NCI-H2171 treated with DMSO at 0.1 percent for 48 hours (cell line): ENCODE results near the gene PTHLH.

Source experiments
- DNase-seq: peaks from one replicate; lab custom pipeline; 2025; lab: John Stamatoyannopoulos, UW

PTHLH gene

DNA sequence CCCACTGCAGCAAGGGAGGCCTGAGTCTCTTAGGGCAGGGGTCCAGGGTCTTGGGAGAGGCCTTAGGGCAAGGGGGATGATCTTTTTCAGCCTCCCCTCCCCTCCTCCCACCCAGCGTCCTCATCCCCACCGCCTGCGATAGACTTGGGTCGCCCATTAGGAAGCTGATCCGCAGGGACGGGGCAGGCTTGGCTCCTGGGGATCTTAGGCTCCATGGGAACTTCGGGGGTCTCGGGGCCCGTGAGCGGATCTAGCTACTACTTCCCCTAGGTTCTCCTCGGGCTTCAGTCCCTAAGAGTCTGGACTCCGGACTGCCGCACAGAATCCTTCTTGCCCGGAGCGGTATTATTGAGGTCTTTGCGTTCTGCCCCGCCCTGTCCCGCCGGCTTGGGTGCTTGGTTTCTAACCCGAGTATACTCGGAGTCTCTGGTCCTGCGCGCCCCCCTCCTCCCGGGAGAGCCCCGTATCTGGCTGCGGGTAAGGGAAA is 2.2 kb upstream of the PTHLH start:
- no peak for DNase-seq

DNA sequence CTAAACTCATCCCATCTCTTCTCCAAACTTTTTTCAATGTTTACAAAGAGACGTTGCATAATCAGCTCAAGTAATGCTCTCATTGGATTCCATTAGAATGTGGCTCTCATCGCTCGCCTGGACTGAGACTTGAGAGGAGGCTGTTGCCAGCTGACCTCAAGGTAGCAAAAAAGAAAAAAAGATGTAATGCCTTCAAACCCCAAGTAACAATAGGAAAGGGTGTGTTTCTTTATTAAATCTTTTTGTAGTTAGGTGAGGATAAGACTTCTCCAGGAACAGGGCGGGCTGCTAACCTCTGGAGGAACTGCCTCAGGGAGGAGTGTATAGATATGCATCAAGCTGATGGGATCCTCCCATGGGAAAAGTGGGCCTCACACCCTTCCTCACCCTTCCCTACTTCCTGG is 956 bp upstream of the PTHLH start:
- no peak for DNase-seq

DNA sequence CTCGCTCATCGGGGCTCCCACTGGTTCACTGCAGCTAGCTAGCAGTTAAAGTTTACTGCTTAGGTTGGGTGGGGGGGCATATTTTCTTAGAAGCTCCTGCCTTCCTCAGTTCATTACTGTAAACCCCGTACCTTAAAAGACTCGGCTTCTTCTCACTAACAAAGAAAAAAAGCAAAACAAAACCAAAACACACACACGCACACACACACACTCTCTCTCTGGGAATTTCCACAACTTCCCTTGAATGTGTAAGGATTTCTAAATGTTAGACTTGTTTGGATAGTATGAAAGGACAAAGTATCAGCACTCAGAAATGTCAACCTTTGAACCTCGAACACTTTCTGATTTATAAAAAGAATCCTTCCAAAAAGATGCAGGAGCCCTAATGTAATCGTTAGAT is 927 bp downstream of the PTHLH start:
- no peak for DNase-seq

DNA sequence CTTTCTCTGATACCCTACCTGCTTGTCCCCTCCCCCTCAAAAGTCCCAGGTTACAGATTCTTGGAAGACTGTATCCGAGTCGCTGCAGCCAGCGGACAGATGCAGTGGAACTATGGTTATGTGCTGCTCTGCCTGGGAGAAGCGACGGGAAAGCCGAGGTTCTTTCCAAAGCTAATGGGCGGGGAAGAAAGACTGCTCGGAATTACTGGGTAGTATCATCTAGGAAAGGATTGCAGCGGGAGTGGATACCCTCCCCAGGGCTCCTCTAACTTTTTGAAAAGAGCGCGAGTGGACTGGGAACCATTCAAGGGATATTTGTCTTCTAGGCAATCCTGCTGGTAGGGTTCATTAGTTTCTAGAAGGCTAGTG is 1.4 kb downstream of the PTHLH start:
- DNase-seq: no peak

DNA sequence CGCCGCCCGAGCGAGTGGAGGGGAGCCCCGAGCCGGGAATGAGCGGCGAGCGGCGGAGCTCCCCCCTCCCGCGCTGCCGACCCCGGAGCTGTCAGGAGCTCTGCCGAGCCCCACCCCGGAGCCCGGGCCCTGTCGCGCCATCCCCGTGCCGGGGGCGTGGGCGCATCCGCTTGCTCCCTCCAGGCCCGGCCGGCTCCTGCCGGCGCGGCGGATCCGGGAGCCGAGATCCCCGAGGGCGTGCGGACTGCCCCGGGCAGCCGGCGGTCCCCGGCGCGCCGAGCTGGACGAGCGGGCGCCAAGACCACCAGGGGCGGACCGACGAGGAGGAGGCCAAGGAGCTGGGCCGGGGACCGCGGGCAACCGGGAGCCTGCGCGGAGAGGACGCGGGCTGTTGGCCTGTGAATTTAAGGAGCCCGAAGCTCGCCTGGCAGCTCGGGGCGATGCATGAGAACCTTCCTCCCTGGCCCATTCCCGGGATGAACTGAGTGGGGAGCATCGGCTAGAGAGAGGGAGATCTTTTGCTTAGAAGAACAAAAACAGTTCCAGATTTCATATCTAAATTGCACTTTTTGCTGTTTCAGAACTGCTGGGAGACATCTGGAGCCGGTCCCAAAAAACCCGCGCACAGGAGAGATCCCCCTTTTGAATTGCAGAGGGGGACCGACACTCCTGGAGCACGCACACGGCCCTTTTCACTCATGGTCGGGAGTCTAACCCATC is 2.0 kb downstream of the PTHLH start:
- DNase-seq: no peak

DNA sequence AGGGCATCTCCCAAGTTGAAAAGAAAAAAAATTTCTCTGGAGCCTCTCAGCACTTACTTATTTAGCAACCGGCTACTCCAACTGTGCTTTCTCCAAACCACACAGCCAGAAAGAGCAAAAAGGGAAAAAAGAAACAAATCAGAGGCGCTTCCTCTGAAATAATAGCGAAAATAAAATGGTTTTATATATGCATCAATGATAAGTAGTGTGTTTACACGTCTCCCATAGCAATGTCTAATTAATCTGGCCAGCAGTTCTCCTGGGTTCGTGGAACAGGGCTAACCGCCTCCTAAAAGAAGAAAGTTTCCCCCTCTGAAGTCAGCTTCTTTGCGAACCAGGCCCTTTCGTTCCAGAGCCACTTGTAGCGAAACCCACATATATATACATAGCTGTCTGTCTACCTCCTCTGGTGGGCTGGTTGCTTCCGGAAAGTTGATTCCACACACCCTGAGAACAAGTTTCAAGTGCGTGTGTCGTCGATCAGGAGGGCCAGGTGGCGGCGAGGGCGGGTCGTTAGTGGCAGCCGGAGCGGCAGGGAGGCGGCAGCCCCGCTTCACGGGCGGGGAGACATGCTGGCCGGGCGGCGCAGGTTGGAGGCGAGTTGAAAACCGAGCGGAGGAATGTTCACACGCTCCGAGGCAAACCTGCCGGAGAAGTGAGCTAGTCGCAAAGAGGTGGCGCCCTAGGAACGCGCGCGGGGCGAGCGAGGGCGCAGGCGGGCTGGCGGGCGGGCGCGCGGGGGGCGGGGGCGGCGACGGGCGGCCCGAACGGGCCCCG is 2.7 kb downstream of the PTHLH start:
- peak; percentile 99 for DNase-seq

DNA sequence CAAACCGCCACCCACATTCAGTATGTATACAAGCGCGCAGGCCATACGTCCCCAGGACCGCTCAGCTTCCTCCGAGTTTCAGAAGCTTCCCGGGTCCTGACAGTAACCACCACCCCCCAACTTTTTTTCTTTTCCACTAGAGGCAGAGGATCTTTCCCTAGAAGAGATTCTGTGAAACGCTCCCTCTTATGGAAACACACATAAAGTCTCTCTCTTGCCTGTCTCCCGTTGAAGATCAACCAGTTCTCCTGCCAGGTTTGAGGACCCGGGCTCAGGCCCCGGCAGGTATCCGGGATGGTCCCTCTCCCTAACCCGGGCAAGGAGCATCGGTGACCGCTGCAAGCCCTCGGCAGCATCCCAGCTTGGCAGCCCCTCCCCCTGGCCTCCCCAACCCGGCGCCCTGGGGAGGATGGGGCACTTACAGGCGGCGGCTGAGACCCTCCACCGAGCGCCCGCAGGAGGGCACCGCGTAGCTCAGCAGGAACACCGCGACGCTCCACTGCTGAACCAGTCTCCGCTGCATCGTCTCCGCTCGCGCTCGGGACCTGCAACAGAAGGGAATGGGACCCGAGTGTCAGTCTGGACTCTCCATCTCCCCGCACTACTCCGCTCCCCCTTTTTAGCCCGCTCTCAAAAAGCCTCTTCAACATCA is 3.4 kb downstream of the PTHLH start:
- DNase-seq: peak; percentile 95

DNA sequence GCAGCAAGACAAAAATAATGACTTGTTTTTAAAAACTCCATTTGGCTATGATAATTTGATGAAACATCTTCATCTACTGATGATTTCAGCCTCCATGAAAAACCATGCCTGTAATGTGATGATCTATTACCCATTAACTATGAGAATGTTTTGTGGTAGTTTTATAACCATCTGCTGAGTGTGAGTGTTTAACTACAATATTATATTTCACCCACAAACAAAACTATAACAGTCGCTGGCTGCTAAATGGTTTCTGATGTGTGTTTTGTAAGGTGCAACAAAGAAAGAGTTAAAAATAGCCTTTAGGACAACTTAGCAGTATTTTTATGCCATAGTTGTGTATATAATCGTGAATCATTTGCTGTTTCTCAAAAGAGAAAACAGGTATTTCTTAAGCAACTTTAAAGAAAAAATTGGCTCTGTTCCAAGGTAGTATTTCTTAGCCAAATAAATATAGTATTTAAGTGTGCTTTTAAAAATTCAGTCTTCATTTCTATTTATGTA is 4.9 kb downstream of the PTHLH start:
- DNase-seq: peak; percentile 100

DNA sequence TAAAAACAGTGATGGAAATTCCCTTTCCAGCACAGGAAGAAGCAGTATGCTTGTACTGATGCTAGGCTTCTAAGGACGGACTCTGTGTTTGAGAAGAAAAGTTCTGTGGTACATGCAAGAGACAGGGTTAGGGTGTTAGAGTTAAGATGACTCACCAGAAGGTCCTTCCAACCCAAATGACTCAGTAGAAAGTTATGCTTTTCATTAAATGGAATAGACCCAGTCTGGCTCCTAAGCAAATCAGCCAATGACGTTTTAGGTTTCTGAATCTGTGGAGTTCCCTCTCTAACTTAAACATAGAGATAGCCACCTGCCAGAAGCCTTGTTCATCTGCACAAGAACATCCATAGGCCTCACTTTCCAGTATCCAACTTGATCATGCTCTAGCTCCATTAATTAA is 5.7 kb downstream of the PTHLH start:
- no peak for DNase-seq

DNA sequence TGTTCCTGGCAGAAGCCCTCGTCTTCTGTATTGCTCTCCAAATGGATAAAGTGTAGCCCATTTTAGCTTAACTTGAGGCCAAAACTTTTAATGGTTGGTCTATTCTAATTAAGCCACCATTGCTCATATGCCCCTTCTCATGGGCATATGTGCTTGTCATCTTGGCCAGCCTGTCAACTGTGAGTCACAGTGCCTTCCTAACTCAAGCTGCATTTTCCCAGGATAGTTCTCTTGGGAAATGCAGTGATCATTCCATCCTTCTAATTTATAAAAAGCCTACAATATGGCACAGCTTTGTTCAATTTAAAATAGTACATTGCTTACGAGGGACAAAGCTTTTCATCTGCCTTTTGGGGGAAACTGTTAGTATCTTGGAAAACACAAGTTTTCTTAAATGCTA is 6.6 kb downstream of the PTHLH start:
- DNase-seq: peak; percentile 81

DNA sequence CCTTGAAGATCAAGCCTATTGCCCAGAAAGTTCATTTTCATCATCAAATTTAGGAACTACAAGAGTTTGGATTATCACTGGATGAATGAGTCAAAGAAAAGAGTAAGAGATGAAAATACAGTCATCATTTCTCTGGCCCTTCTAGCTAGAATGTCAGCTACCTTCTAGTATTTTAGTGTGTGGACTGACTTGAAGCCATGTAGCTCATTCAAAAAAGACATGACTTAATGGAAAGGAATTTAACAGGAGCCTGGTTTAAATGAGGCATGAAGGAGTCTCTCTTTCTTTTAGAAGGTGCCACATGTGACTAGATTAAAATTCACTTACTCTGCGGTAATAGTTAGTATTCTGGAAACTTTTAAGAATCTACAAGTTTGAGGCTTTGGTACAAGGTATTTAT is 7.1 kb downstream of the PTHLH start:
- DNase-seq: no peak

DNA sequence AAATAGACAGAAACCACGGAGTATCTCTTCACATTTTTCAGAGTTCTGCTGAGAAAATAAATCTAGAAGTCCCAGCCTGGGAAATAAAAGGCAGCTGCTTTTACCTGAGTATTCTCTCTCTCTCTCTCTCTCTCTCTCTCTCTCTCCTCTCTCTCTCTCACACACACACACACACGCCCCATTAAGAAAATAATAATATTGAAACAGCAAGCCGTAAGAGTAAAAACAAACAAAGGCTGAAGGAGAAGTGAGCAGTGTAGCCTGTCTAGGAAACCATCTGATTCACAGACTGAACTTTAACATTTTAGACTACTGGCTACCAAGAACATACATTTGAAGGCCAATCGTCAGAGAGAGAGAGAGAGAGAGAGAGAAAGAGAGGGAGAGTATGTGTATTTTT is 8.4 kb downstream of the PTHLH start:
- DNase-seq: no peak

DNA sequence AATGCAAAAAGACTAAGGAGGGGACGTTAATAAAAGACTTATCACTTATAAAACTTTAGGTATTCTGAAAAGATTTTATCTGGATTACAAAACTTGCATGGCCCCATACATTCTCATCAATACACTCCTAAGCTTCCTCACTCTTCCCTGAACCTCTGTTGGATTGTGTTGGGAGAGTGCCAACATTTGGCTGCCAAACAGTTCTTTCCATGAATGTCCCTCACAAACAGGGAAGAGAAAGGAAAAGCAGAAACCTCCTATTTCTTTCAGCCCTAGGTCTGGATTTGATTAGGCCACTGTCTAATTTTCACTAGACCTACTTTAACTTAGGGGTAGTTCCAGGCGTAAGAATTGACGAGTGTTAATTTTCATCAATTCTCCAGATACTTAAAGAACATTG is 11.7 kb downstream of the PTHLH start:
- no peak for DNase-seq

DNA sequence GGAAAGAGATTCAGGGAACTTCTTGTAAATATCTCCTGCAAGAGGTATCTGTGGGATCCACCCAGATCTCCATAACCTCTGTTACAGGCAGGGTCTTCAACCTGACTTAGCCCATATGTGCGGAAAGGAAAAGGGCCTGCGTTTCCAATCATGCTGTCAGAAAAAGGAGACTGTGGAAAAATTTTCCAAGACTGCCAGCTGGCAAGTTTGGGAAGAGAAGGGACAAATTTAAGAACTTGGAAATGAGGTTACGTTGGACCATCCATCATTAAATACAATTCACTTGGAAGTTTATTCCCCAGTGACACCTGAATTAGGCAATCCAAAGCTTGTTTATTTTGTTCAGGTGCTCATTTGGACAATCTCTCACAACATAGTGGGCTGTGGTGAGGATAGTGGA is 13.9 kb downstream of the PTHLH start:
- no peak for DNase-seq

DNA sequence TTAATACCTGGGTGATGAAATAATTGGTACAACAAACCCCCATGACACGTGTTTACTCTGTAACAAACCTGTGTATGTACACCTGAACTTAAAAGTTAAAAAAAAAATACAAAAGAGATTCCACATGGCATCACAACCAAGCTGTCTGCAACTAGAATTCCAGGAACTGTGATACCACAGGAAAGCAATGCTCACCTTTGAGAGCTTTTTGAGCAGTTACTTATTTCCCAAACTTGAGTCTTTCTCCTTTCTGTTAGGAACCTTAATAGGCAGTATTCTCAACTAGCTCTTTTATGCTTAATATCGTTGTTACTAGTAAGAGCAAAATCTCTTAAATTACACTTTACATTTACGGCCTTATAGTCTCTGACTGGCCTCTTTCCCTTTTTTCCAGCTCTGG is 15.2 kb downstream of the PTHLH start:
- no peak for DNase-seq

DNA sequence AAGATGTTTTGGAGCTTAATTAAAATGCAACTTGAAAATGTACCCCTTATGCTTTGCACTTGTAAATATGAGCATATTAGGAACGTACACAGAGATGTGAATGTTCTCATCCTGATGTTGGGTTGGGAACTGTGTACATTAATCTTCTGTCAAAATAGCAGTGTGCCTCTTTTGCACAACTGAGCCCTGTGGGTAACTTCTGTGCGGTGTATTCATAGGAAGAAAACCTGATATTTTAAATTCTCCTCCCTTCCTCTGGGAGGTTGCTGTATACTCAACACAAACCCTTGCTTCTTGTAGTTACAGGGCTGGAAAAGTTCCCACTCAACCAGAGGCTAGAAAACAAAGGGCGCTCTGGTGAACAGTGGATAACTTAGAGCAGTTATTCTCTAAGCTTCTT is 18.7 kb downstream of the PTHLH start:
- DNase-seq: no peak

DNA sequence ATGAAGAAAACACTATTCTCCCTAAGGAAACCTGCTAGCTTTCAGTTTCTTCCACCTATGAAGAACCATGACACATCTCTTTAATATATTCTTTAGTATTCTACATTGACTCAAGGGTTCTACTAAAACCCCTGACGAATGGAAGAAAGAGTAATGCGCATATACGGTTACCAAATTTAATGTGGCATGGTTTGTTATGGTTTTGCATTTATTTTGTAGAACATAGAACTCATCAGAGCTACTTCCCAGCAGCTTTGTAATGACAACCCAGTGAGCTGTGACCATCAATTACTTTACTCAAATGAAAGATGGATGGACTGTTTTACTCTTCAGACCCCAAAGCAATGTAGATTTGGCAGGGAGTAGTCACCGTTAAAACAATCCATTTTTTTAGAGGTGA is 19.2 kb downstream of the PTHLH start:
- DNase-seq: no peak

DNA sequence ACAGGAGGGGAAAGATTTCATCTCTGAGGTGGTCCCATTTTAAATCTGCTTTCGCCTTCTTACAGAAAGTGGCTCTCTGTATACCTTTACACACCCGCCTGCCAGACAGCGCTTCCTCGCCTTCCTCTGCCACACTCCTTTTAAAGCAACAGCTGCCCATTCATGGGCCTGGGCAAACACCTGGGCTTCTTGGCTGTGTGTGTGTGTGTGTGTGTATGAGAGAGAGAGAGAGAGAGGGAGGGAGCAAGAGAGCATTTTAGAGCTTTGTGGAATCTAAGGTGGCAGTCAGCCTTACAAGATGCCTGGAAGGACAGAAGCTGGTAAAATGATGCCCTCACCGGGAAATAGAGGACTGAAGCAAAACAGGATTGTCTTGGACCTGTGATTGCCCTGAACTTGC is 20.0 kb downstream of the PTHLH start:
- peak; percentile 92 for DNase-seq

DNA sequence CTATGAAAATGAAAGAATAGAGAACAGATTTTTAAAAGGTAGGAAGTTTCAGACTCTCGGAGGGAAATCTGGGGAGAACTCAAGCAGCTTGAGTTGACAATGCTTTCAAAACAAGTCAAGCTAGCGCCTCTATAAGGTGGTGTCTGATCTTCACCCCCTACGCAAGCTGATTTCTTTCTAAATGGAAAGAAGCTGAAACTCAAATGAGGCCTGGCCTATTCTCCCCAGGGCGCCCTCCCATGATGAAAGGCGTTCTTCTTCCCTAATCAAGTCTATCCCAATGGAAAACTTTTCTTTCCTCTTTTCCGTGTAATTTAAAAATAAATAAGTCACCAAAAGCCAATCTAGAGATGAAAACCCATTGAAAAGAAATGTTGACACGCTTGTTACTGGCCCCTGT is 20.6 kb downstream of the PTHLH start:
- no peak for DNase-seq

DNA sequence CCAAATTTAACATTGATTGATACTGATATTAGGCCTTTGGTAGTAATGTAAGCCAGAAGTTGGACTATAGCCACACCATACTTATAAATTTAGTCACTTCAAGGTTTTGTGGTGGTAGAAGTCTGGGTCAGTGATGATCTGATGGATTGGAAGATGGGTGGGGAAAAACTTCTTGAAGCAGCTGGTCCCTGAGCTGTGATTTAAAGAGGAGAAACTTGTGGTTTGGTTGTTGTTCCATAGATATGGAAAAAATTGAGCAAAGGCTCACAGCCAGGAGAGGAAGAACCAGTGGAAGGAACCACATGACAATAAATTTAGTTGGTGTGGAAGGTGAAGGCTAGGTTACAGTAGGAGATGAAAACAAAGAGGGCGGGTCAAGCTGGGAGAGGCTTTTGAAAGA is 26.1 kb downstream of the PTHLH start:
- no peak for DNase-seq

DNA sequence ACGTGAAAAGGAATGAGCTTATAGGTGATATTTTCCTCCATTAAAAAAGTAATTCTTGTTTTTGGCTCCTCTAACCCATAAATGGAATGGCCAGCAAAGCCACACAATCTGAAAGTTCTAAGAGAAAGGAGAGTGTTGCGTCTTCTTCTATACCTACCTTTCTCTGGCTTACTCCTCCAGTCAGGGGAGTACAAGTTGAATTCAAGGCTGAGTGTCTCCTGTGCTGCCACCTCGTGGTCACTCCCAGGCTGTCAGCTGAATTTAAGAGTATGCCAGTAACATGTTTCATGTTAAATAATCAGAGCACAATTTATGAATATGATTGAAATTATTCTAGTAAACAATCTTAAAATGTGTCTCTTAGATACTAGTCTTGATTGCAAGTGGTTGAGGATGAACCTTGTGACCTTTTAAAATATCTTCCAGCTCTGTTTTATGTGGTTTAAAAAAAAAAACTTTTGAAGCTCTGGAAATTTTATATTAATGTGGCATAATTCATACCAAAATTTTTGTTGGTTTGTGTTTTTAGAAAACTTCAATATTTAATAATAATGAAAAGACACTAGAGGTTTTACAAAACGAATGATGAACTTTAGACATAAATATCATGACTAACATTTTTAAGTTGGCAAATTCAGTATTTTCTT is 31.7 kb downstream of the PTHLH start:
- DNase-seq: peak; percentile 99

DNA sequence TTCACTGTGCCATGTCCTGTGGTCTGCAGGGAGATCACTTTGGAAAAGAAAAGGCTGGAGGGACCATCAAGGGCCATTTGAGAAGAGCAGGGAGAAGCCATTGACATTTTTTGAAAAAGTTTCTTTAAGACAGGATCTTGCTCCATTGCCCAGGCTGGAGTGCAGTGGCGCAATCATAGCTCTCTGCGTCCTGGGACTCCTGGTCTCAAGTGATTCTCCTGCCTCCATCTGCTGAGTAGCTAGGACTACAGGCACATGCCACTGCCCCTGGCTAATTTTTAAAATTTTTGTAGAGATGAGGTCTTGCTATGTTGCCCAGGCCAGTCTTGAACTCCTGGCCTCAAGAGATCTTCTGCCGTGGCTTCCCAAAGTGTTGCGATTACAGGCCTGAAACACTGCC is 32.3 kb downstream of the PTHLH start:
- no peak for DNase-seq

DNA sequence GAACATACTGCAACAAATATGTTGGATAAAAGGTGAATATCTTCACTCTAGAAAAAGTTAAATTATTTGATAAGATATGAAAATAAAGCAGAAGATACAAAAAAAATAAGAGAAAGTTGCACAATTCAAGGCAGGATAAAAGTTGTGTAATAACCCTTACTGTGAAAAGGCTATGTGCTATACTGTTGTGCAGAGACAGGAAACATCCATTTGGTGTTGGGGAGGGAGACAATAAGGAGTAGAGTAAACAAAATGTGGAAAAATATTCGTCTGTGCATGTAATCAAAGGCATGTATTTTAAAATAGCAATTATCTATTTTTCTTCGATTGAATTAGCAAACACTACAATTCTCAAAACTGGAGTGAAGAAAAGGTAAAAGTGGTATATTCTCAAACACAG is 34.8 kb downstream of the PTHLH start:
- DNase-seq: no peak
